K562 (cell line): ENCODE results near the gene HCN3. TPM values are rescaled to one million over a fixed set of nuclear protein-coding genes. Genes with fewer than 3 reads are reported as not detected.
A peak's percentile ranks its signal among the peaks of the same experiment; 100 is the strongest.

Source experiments
- ADNP ChIP-seq: fragments of 200-800 bp; sonication (Bioruptor generic); IDR thresholded peaks from 2 replicates; pipeline ENCODE4 v1.6.1; 2016; ENCODE audit warnings: missing genetic modification characterization, missing compliant biosample characterization
- ATF7 ChIP-seq: fragments of 450-650 bp; IDR thresholded peaks from 2 replicates; pipeline ENCODE4 v1.7.1; 2014; ENCODE audit warnings: mild to moderate bottlenecking, moderate library complexity
- ETS2 ChIP-seq: IDR thresholded peaks from 2 replicates; pipeline ENCODE4 v1.6.1; 2016; ENCODE audit warnings: borderline replicate concordance, missing genetic modification characterization, mild to moderate bottlenecking, moderate library complexity, missing compliant biosample characterization; ENCODE audit not compliant: poor library complexity, severe bottlenecking
- FOSL1 ChIP-seq: fragments of 200-800 bp; sonication (Bioruptor generic); conservative IDR thresholded peaks from 2 replicates; pipeline ENCODE4 v1.6.1; 2016; ENCODE audit warnings: missing genetic modification characterization, missing compliant biosample characterization
- FOXK2 ChIP-seq, 2 experiments: fragments of 450-650 bp; IDR thresholded peaks in 1 of 2; conservative IDR thresholded peaks in 1 of 2; 2 replicates each; pipeline ENCODE4 v1.6.1; 2016; ENCODE audit warnings: low read depth in 2 of 2, mild to moderate bottlenecking in 1 of 2
- HDAC1 ChIP-seq, 2 experiments: fragments of 450-650 bp; IDR thresholded peaks; 2 replicates each; pipeline ENCODE4 v1.6.1; 2016 to 2017; ENCODE audit warnings: inconsistent platforms in 1 of 2, mild to moderate bottlenecking in 1 of 2, moderate library complexity in 1 of 2
- HEY1 ChIP-seq: fragments of 250-450 bp; sonication (Bioruptor Pico); IDR thresholded peaks from 2 replicates; pipeline ENCODE4 v1.5.0; 2020; ENCODE audit warnings: mild to moderate bottlenecking, moderate library complexity, borderline replicate concordance
- HNRNPUL1 ChIP-seq: fragments of 200-400 bp; formaldehyde crosslinking; IDR thresholded peaks from 2 replicates; pipeline ENCODE4 v1.6.1; 2017; ENCODE audit warnings: low read length
- HOMEZ ChIP-seq: fragments of 250-450 bp; sonication (Bioruptor Pico); IDR thresholded peaks from 2 replicates; pipeline ENCODE4 v1.4.0; 2020; ENCODE audit warnings: mild to moderate bottlenecking, moderate library complexity
- KAT2B ChIP-seq: IDR thresholded peaks from one replicate; pipeline ENCODE4 v1.6.1; 2012; ENCODE audit warnings: low read depth, mild to moderate bottlenecking, control low read depth, inconsistent platforms, low read length, moderate library complexity
- L3MBTL2 ChIP-seq: fragments of 450-650 bp; IDR thresholded peaks from 2 replicates; pipeline ENCODE4 v1.6.1; 2016; ENCODE audit warnings: mild to moderate bottlenecking, moderate library complexity
- MTA3 ChIP-seq: fragments of 450-650 bp; formaldehyde crosslinking; IDR thresholded peaks from 2 replicates; pipeline ENCODE4 v1.6.1; 2017; ENCODE audit warnings: mild to moderate bottlenecking, borderline replicate concordance
- PHTF2 ChIP-seq: fragments of 250-450 bp; sonication (Bioruptor Pico); IDR thresholded peaks from 2 replicates; pipeline ENCODE4 v1.5.0; 2021; ENCODE audit warnings: mild to moderate bottlenecking
- POLR2H ChIP-seq: IDR thresholded peaks from 2 replicates; pipeline ENCODE4 v1.6.1; 2016; ENCODE audit warnings: missing genetic modification characterization, low read depth, mild to moderate bottlenecking, control low read depth, missing compliant biosample characterization, moderate library complexity
- RFX7 ChIP-seq: fragments of 250-450 bp; sonication (Bioruptor Pico); IDR thresholded peaks from 2 replicates; pipeline ENCODE4 v1.5.1; 2021; ENCODE audit warnings: mild to moderate bottlenecking
- SAFB ChIP-seq: fragments of 200-400 bp; formaldehyde crosslinking; IDR thresholded peaks from 2 replicates; pipeline ENCODE4 v1.6.1; 2017; ENCODE audit warnings: low read depth, low read length, borderline replicate concordance
- ZBTB7A ChIP-seq: IDR thresholded peaks from 2 replicates; pipeline ENCODE4 v1.6.1; 2011; ENCODE audit warnings: low read depth, mild to moderate bottlenecking, low read length, moderate library complexity, borderline replicate concordance; ENCODE audit not compliant: control insufficient read depth
- ZC3H8 ChIP-seq: fragments of 450-650 bp; IDR thresholded peaks from 2 replicates; pipeline ENCODE4 v1.6.1; 2017
- ZFP36 ChIP-seq: fragments of 150-350 bp; IDR thresholded peaks from 2 replicates; pipeline ENCODE4 v1.6.1; 2018; ENCODE audit warnings: low read length, low read depth; ENCODE audit not compliant: partially characterized antibody
- ZFP91 ChIP-seq: sonication (generic); formaldehyde crosslinking; IDR thresholded peaks from 2 replicates; pipeline ENCODE4 v1.8.0; 2022; ENCODE audit warnings: mild to moderate bottlenecking, missing genetic modification reagents
- ZNF263 ChIP-seq: sonication (generic); formaldehyde crosslinking; IDR thresholded peaks from 2 replicates; pipeline ENCODE4 v1.8.0; 2022; ENCODE audit warnings: mild to moderate bottlenecking, missing genetic modification reagents, borderline replicate concordance
- ZNF561 ChIP-seq: fragments of 450-650 bp; formaldehyde crosslinking; conservative IDR thresholded peaks from 2 replicates; pipeline ENCODE4 v1.4.0; 2020; ENCODE audit warnings: mild to moderate bottlenecking, moderate library complexity
- polyA plus RNA-seq, 8 experiments: library from polyadenylated mRNA; depleted of rRNA in 4 of 8; stranded (reverse) in 5 of 8; unstranded in 3 of 8; fragments of >200 nt; fragmentation: Nextera tagmentation in 2 of 8; fragmentation: Illumina TruSeq in 1 of 8; extraction: Ambion mirVana in 2 of 8; extraction: Trizol in 1 of 8; gene quantifications; 2 replicates each; pipeline versions ENCODE4 v1.2.1 to v1.2.3, GENCODE V29; 2011 to 2014; ENCODE audit warnings: inconsistent platforms in 1 of 8, missing spikeins in 1 of 8
- total RNA-seq, 7 experiments: library from RNA; depleted of rRNA in 6 of 7; stranded (reverse); fragments of >200 nt in 6 of 7; fragmentation: Illumina TruSeq in 2 of 7; extraction: Trizol in 2 of 7; gene quantifications; 2 replicates each; pipeline versions ENCODE4 v1.2.1 to v1.2.3, GENCODE V29; 2011 to 2021; ENCODE audit warnings: low replicate concordance in 1 of 7
- TF ChIP-seq, protein P1 (sequence below): sonication (generic); formaldehyde crosslinking; IDR thresholded peaks from 2 replicates; pipeline ENCODE4 v1.8.0; 2022; ENCODE audit warnings: missing genetic modification reagents, mild to moderate bottlenecking, borderline replicate concordance
- TF ChIP-seq, protein P2 (sequence below): IDR thresholded peaks from 2 replicates; pipeline ENCODE4 v1.6.1; 2011; ENCODE audit not compliant: insufficient read length; ENCODE audit errors: extremely low read depth

The HCN3 gene
- total and polyA plus RNA-seq, 9 of the 15 experiments (the other 6 are each of a cell fraction or from before 2014, with no cell fraction given): 0.91 to 9.7 (median 3.9) TPM

DNA sequence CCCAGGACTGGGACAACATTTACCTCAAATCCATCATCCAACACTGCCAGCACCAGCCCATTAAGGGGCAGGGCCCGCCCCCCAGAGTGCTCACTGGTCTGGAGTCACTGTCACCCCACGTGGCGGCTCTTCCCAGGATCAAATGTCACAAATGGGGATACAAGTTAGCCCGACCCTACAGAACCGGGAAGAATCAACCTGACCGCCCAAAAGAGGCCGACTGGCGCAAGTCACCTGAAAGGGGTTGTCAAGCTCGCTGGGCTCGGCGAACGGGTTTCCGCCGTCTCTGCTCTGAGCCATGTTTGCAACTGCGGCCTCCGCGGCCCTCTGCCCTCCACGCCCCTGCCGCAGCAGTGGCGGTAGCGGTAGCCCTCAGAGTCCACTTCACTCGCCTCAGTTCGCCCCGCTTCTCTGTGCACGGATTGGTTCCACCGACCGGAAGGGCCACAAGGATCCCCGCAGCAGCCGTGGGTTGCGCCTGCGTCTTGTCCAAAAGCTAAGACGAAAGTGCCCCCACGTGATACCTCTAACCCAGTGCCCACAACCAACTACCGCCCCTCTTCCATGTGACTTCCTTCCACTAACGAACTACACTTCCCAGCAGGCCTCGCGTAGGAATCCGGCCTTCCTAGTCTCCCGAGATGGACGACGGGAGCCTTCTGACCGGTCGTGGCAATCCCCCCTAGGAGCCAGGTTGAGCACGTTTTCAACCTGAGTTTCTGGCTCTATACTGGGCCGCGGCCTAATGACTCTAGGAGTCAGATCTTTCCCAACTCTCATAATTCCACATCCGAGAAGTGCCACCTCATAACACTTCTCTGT is 15.2 kb upstream of the HCN3 start, which contains the start of gene SCAMP3 (continued):
- TF ChIP-seq L3MBTL2 (peak; percentile 79), ADNP (tag) (no peak), HOMEZ (CRISPR knock-in tag) (no peak), HDAC1 (IDR thresholded peaks at IDR 0.05) (peak; percentile 44 to 95; a peak in 3 of 4 replicates), RFX7 (peak; percentile 23; the same call in 1 of the 2 replicates), SAFB (no peak), FOXK2 (conservative IDR thresholded peaks at IDR 0.05 in 1 of 2, IDR thresholded peaks at IDR 0.05 in 1 of 2; ENCODE audit: low read depth in 2 of 2) (peak; percentile 81 to 84), ZNF561 (CRISPR knock-in tag) (0 out of 2 replicates have a peak, but pooled peaks have one; percentile 43), HNRNPUL1 (no peak), ZC3H8 (no peak), ZFP91 (no peak), ATF7 (peak; percentile 74), FOSL1 (tag) (no peak), ZBTB7A (no peak), ZFP36 (no peak), POLR2H (peak; percentile 88), ETS2 (tag) (no peak), ZNF263 (CRISPR knock-in tag) (no peak; the same call in 1 of the 2 replicates), KAT2B (no peak), MTA3 (peak; percentile 86; the same call in 1 of the 2 replicates), PHTF2 (peak; percentile 84), HEY1 (peak; percentile 82)
- TF ChIP-seq, protein P1, sequence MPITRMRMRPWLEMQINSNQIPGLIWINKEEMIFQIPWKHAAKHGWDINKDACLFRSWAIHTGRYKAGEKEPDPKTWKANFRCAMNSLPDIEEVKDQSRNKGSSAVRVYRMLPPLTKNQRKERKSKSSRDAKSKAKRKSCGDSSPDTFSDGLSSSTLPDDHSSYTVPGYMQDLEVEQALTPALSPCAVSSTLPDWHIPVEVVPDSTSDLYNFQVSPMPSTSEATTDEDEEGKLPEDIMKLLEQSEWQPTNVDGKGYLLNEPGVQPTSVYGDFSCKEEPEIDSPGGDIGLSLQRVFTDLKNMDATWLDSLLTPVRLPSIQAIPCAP (CRISPR knock-in tag): no peak
- TF ChIP-seq, protein P2, sequence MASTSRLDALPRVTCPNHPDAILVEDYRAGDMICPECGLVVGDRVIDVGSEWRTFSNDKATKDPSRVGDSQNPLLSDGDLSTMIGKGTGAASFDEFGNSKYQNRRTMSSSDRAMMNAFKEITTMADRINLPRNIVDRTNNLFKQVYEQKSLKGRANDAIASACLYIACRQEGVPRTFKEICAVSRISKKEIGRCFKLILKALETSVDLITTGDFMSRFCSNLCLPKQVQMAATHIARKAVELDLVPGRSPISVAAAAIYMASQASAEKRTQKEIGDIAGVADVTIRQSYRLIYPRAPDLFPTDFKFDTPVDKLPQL: no peak
